Osteocyte (in vitro differentiated cells): ENCODE measurements around the gene DELE1. TPM values are rescaled to one million over a fixed set of nuclear protein-coding genes. Genes with fewer than 3 reads are reported as not detected.

Experiments
- DNase-seq: peaks from one replicate; pipeline ENCODE4 v3.0.0; 2021; ENCODE audit warnings: mixed read lengths; ENCODE audit not compliant: unreplicated experiment; ENCODE audit errors: extremely low spot score
- H3K27ac Mint-ChIP-seq: one replicate; pipeline ENCODE4 v1.8.0; 2021; ENCODE audit warnings: mild to moderate bottlenecking, mixed read lengths; ENCODE audit not compliant: unreplicated experiment
- H3K27me3 Mint-ChIP-seq: one replicate; pipeline ENCODE4 v1.8.0; 2021; ENCODE audit warnings: mixed read lengths; ENCODE audit not compliant: unreplicated experiment
- H3K36me3 Mint-ChIP-seq: one replicate; pipeline ENCODE4 v1.8.0; 2021; ENCODE audit warnings: mixed read lengths; ENCODE audit not compliant: unreplicated experiment
- H3K4me1 Mint-ChIP-seq: one replicate; pipeline ENCODE4 v1.8.0; 2021; ENCODE audit warnings: mixed read lengths; ENCODE audit not compliant: unreplicated experiment
- H3K4me3 Mint-ChIP-seq: one replicate; pipeline ENCODE4 v1.8.0; 2021; ENCODE audit warnings: mild to moderate bottlenecking, moderate library complexity, mixed read lengths; ENCODE audit not compliant: unreplicated experiment
- H3K9me3 Mint-ChIP-seq: one replicate; pipeline ENCODE4 v1.8.0; 2021; ENCODE audit warnings: mixed read lengths; ENCODE audit not compliant: unreplicated experiment
- total RNA-seq: library from RNA; stranded (reverse); gene quantifications from 2 replicates; pipeline ENCODE4 v1.2.1, GENCODE V29; 2021
- TF ChIP-seq, protein P1 (sequence below): fragments of 200-600 bp; sonication (generic); IDR thresholded peaks from 2 replicates; pipeline ENCODE4 v1.5.0; 2021; ENCODE audit warnings: antibody characterized with exemption, mild to moderate bottlenecking, moderate library complexity

Gene DELE1
- total RNA-seq, 1 donor from 2014 or later: 64.1 TPM

DNA sequence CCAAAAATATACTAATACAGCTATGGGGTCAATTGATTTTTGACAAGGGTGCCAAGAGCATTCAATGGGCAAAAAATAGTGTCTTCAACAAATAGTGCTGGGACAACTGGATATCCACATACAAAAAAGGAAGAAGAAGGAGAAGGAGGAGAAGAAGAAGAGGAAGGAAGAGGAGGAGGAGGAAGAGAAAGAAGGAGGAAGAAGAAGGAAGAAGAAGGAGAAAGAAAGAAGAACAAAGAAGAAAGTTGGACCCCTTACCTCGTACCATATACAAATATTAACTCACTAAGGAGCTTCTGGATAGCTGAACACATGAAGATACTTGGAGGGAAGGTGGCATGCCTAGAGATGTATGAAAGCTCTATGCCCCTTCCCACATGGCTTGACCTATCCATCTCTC lies 17.2 kb upstream of the DELE1 start:
- H3K36me3 Mint-ChIP-seq: no peaks in the 10 kb centered on the region
- H3K4me3 Mint-ChIP-seq: no peak overlapping the region
- no peak overlapping the region for H3K27ac Mint-ChIP-seq
- TF ChIP-seq, protein P1, sequence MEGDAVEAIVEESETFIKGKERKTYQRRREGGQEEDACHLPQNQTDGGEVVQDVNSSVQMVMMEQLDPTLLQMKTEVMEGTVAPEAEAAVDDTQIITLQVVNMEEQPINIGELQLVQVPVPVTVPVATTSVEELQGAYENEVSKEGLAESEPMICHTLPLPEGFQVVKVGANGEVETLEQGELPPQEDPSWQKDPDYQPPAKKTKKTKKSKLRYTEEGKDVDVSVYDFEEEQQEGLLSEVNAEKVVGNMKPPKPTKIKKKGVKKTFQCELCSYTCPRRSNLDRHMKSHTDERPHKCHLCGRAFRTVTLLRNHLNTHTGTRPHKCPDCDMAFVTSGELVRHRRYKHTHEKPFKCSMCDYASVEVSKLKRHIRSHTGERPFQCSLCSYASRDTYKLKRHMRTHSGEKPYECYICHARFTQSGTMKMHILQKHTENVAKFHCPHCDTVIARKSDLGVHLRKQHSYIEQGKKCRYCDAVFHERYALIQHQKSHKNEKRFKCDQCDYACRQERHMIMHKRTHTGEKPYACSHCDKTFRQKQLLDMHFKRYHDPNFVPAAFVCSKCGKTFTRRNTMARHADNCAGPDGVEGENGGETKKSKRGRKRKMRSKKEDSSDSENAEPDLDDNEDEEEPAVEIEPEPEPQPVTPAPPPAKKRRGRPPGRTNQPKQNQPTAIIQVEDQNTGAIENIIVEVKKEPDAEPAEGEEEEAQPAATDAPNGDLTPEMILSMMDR: no peak
- no peaks in the 10 kb centered on the region for H3K4me1 Mint-ChIP-seq
- peaks cover 39% of the 10 kb centered on the region for H3K27me3 Mint-ChIP-seq
- DNase-seq: no peak
- H3K9me3 Mint-ChIP-seq: no peaks in the 10 kb centered on the region

DNA sequence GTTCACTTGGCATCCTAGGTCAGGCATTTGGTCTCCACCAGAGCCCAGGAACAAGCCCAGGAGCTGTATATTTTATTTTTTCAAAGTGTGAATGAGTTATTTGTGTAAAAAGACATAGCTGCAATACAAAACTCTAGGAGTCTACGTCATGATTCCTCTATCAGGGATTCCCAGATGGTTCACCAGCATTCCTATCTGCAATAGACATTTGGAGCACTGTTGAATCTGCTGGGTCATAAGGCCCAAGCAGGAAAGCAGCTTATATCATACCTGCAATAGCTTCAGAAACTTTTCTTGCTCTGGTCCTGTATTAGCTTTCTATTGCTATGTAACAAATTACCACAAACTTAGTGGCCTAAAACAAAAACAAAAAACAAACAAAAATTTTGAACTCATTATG lies 16.7 kb upstream of the DELE1 start:
- H3K27me3 Mint-ChIP-seq: peaks cover 36% of the 10 kb centered on the region

DNA sequence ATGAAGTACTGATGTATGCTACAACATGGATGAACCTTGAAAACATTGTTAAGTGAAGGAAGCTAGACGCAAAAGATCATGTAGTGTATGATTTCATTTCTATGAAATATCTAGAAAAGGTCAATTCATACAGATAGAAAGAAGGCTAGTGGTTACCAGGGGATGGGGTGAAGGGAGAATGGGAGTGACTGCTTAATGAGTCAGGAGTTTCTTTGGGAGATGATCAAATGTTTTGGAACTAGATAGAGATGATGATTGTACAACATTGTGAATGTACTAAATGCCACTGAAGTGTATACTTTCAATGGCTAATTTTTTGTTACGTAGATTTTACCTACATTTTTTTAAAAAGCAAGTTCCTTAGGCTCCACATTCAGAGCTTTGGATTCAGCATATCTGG lies 14.9 kb upstream of the DELE1 start:
- Mint-ChIP-seq H3K4me1 (peaks cover 6% of the 10 kb centered on the region), H3K9me3 (no peaks in the 10 kb centered on the region), H3K27me3 (peaks cover 41% of the 10 kb centered on the region), H3K27ac (no peak overlapping the region), H3K36me3 (no peaks in the 10 kb centered on the region), H3K4me3 (no peak overlapping the region)
- no peak for DNase-seq
- TF ChIP-seq, protein P1: no peak

More for the DNA sequence above, 16.7 kb upstream of the DELE1 start:
- H3K36me3 Mint-ChIP-seq: no peaks in the 10 kb centered on the region
- TF ChIP-seq, protein P1: no peak
- no peaks in the 10 kb centered on the region for H3K4me1 Mint-ChIP-seq
- no peak overlapping the region for H3K27ac Mint-ChIP-seq
- no peaks in the 10 kb centered on the region for H3K9me3 Mint-ChIP-seq
- H3K4me3 Mint-ChIP-seq: no peak overlapping the region
- DNase-seq: no peak

DNA sequence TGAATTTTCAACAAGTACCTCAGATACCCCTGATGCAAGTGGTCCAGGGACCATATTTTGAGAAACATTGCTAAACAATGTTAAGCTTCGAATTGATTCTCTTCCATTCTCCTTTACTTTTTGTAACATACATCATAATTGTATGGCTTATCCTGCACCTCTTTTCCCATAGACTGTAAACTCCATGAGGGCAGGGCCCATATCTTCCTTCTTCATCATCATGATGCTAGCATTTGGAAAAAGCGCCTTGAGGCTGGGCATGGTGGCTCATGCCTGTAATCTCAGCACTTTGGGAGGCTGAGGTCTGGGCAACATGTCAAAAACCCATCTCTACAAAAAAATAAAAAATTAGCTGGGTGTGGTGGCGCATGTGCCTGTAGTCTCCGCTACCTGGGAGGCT lies 14.5 kb upstream of the DELE1 start:
- Mint-ChIP-seq H3K4me3 (no peak overlapping the region), H3K4me1 (peaks cover 9% of the 10 kb centered on the region), H3K27me3 (peaks cover 42% of the 10 kb centered on the region), H3K27ac (no peak overlapping the region), H3K9me3 (no peaks in the 10 kb centered on the region), H3K36me3 (no peaks in the 10 kb centered on the region)
- TF ChIP-seq, protein P1: no peak
- no peak for DNase-seq

DNA sequence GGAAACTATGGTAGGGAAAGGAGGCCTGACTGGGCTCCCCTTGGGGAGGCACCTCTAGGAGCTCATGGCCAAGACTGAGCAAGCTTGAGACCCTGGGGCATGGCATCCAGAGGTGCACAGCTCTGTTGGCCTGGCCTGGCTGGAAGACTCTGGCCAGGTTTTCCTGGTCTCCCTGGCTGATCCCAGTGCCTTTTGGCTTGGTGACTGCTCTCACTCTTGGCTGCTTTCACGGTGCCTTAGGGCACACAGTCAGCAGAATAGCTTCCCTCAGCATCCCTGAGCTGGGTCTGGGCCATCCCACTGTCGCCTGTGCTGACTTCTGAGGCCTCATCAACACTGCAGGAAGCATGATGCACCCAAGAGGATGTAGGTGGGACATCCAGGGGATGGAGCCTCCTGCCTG lies 13.4 kb upstream of the DELE1 start:
- H3K36me3 Mint-ChIP-seq: no peaks in the 10 kb centered on the region
- H3K27me3 Mint-ChIP-seq: peaks cover 46% of the 10 kb centered on the region
- no peaks in the 10 kb centered on the region for H3K9me3 Mint-ChIP-seq
- H3K4me3 Mint-ChIP-seq: no peak overlapping the region
- TF ChIP-seq, protein P1: no peak
- no peak overlapping the region for H3K27ac Mint-ChIP-seq
- peaks cover 11% of the 10 kb centered on the region for H3K4me1 Mint-ChIP-seq
- DNase-seq: no peak
